HG02623 (cell line): ENCODE measurements around the gene TBL1X.

ENCODE experiments used
- ATAC-seq: cut with Tn5 transposase; IDR thresholded peaks from one replicate; pipeline ENCODE4 v1.9.1; 2021; ENCODE audit warnings: moderate library complexity; ENCODE audit not compliant: unreplicated experiment

The TBL1X gene

GRCh38 chrX:9658409-9658808, 193.6 kb downstream of the TBL1X start:
- no peak for ATAC-seq

GRCh38 chrX:9659571-9660195, 194.8 kb downstream of the TBL1X start:
- no peak for ATAC-seq

- no peak for ATAC-seq
Measured at GRCh38 chrX:9662148-9662547, 197.3 kb downstream of the TBL1X start.

- ATAC-seq, result no peak
Measured at GRCh38 chrX:9663216-9663615, 198.4 kb downstream of the TBL1X start.

- ATAC-seq, result no peak
Measured at GRCh38 chrX:9664224-9664623, 199.4 kb downstream of the TBL1X start.

- ATAC-seq, result no peak
Measured at GRCh38 chrX:9665113-9665512, 200.3 kb downstream of the TBL1X start.

- ATAC-seq, result no peak
Measured at GRCh38 chrX:9668537-9668936, 203.7 kb downstream of the TBL1X start.

GRCh38 chrX:9670136-9670814, 205.4 kb downstream of the TBL1X start:
- no peak for ATAC-seq

GRCh38 chrX:9671998-9672397, 207.1 kb downstream of the TBL1X start:
- no peak for ATAC-seq

GRCh38 chrX:9676306-9676705, 211.4 kb downstream of the TBL1X start:
- no peak for ATAC-seq

- ATAC-seq, result no peak
Measured at GRCh38 chrX:9676738-9677097, 211.9 kb downstream of the TBL1X start.

GRCh38 chrX:9677098-9677739, 212.4 kb downstream of the TBL1X start:
- peak; percentile 98 for ATAC-seq

GRCh38 chrX:9678215-9678965, 213.5 kb downstream of the TBL1X start:
- ATAC-seq, result no peak

GRCh38 chrX:9681011-9681410, 216.2 kb downstream of the TBL1X start:
- ATAC-seq, result no peak

- ATAC-seq, result no peak
Measured at GRCh38 chrX:9681422-9681821, 216.6 kb downstream of the TBL1X start.

- no peak for ATAC-seq
Measured at GRCh38 chrX:9682456-9682855, 217.6 kb downstream of the TBL1X start.

- no peak for ATAC-seq
Measured at GRCh38 chrX:9682861-9683260, 218.0 kb downstream of the TBL1X start.

GRCh38 chrX:9683350-9683749, 218.5 kb downstream of the TBL1X start:
- ATAC-seq, result no peak

GRCh38 chrX:9687899-9688298, 223.0 kb downstream of the TBL1X start:
- no peak for ATAC-seq

GRCh38 chrX:9688833-9689232, 224.0 kb downstream of the TBL1X start:
- no peak for ATAC-seq

- ATAC-seq, result no peak
Measured at GRCh38 chrX:9690046-9690445, 225.2 kb downstream of the TBL1X start.
